Mucosa of descending colon (tissue), 3 donors: ENCODE measurements around the gene UCP2. TPM values are rescaled to one million over a fixed set of nuclear protein-coding genes. Genes with fewer than 3 reads are reported as not detected.

ENCODE experiments used
- ATAC-seq: fragments of 200-7000 bp; cut with Tn5 transposase; one replicate; pipeline ENCODE4 v1.9.1; 2020; ENCODE audit warnings: mild to moderate bottlenecking, moderate library complexity
- DNase-seq, 3 donors: peaks; one replicate each; pipeline ENCODE4 v3.0.0-alpha.2; 2020
- H3K36me3 ChIP-seq: fragments of 200-600 bp; one replicate; pipeline ENCODE4 v1.8.0; 2021; ENCODE audit warnings: low read depth, mild to moderate bottlenecking
- H3K4me1 ChIP-seq: fragments of 200-600 bp; one replicate; pipeline ENCODE4 v1.8.0; 2021; ENCODE audit warnings: low read depth, mild to moderate bottlenecking
- H3K4me3 ChIP-seq: fragments of 200-600 bp; one replicate; pipeline ENCODE4 v1.8.0; 2021; ENCODE audit warnings: mild to moderate bottlenecking
- H3K9me3 ChIP-seq: fragments of 200-600 bp; one replicate; pipeline ENCODE4 v1.8.0; 2021; ENCODE audit warnings: mild to moderate bottlenecking
- CTCF ChIP-seq: fragments of 200-600 bp; IDR thresholded peaks from one replicate; pipeline ENCODE4 v1.8.0; 2022; ENCODE audit warnings: antibody characterized with exemption, mild to moderate bottlenecking
- intact Hi-C, 2 donors: fragments of 100-400 bp; cut with DNase I in 1 of 2; cut with micrococcal nuclease in 1 of 2; formaldehyde crosslinking; loops; one replicate each; pipeline versions ENCODE4 v1.11.0 to v1.11.1; 2022; cut with DNase I, micrococcal nuclease
- total RNA-seq, 3 donors: library from RNA; stranded (reverse); fragmentation: NEBNext Ultra II Directional in 2 of 3; extraction: Animal tissue kit (Norgen Biotek cat#: 25700) in 2 of 3; gene quantifications; one replicate each; pipeline versions ENCODE4 v1.2.1 to v1.2.4, GENCODE V29; 2021 to 2023
- donor health status: DM: no; HTN: no; CAD: no; lungs with moderate emphysema.
- donor health status: DM: no; HTN: no; CAD: no.
- donor health status: DM: no; HTN: yes; CAD: no.

Gene UCP2
- total RNA-seq, 3 donors from 2014 or later = 36.4 to 61.3 (median 39.9) TPM

DNA sequence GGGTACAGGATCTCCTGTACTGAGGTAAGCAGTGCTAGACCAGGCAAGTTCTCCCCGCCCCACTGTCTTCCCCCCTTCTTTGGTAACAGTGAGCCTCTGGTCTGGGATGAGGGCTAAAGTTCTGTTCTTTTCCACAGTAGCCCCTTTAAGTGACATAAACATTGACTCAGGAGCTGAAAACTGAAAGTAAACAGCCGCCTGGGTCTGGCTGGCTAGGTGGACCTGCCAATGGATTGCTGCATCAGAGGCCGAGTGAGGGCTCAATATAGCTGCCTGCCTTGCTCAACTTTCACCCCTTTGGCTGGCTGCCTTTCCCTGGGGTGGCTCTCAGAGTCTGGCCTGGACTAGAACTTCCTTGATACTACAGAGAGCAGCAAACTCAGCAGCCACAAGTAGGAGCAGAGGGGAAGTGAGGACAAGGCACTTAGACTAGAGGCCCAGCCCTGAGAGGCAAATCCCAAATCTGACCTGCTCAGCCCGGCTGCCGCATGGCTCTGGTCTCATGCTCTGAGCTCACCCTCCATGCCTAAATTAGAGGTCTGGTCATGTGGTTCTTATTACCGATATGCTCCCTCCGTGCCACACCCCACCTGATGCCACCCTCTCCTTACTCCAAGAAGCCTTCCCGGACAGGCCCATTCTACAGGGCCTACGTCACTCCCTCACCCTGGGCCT, 35.8 kb upstream of the UCP2 start:
- no peak for TF ChIP-seq CTCF
- peak; percentile 92 for ATAC-seq
- Histone ChIP-seq H3K9me3 (no peaks in the 10 kb centered on the region), H3K4me3 (no peak overlapping the region), H3K36me3 (no peaks in the 10 kb centered on the region), H3K4me1 (peaks cover 34% of the 10 kb centered on the region)
- peak; percentile 91 to 95 (median 94) for DNase-seq
- intact Hi-C loops = no loop called here

DNA sequence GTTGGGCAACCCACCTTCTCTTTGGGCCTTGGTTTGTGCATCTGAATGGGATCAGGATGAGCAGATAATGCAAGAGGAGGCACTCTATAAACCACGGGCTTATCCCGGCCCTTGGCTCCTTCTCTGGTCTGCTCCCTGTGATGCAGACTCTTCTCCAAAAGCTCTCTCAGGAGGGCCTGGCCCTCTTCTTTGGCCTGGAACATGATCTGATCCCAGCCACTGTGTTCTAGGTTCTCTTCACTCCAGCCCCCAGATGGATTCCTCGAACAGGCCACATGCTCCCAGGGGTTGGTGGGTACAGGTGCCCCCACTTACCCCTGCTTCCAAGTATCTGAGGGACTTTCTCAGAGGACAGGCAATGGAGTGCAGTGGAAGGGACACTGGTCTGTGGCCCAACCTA, 35.0 kb upstream of the UCP2 start:
- no peaks in the 10 kb centered on the region for H3K36me3 ChIP-seq
- no peak for ATAC-seq
- H3K4me3 ChIP-seq = no peak overlapping the region
- H3K9me3 ChIP-seq = no peaks in the 10 kb centered on the region
- H3K4me1 ChIP-seq = peaks cover 34% of the 10 kb centered on the region
- intact Hi-C loops = no loop called here
- DNase-seq = no peak
- no peak for TF ChIP-seq CTCF

DNA sequence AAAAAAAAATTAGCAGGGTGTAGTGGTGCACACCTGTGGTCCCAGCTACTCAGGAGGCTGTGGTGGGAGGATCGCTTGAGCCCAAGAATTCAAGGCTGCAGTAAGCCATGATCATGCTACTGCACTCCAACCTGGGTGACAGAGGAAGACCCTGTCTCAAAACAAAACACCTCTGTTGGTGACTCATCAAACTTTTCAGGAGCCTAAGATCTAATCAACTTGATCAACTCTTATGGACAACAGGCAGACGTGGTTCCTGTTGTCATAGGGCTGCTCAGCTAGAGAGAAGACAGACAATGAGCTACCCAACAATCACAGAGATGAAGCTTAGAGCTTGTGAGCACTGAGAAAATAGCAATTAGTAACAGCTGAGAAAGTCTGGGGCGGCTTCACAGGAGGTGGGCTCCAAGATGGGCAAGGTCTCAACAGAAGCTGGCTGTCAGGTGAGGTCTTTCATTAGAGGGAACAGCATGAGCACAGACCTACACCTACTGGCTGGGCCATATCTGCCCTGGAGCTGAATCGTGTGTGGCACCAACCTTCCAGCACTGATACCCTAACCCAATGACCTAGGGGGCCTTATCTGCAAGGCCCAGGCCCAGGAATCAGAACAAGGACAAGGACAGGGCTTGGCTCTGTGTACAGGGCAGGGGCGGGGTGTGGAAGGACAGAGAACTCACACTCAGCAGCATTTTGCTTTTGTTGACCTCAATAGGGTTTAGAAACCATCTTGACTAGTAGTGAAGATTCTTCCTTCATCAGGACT, 33.5 kb upstream of the UCP2 start:
- no peak for ATAC-seq
- no peaks in the 10 kb centered on the region for H3K9me3 ChIP-seq

DNA sequence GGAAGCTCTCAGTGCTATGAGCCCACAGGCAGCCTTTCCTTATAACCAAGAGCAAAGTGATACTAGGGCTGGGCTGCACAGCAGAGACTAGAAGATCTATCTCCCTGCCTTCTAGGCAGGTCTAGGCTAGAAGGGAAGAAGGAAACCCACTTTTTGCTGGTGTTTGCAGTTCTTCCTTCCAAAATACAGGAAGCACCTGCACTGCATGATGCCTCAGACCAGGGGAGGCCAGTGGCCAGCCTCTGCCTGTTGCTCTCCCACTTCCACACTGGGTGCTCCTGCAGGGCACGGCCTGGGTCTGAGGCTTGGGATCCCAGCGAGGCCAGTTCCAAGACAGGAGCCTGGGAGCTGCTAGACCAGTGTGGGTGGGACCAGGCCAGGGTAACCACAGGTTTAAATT, 32.2 kb upstream of the UCP2 start:
- intact Hi-C loops = no loop called here
- no peak for TF ChIP-seq CTCF
- Histone ChIP-seq H3K36me3 (no peaks in the 10 kb centered on the region), H3K9me3 (no peaks in the 10 kb centered on the region), H3K4me1 (peaks cover 23% of the 10 kb centered on the region), H3K4me3 (no peak overlapping the region)
- no peak for ATAC-seq
- peak in 1 of 3 donors; percentile 44 for DNase-seq

More for the DNA sequence above, 33.5 kb upstream of the UCP2 start:
- Histone ChIP-seq H3K36me3 (no peaks in the 10 kb centered on the region), H3K4me1 (peaks cover 34% of the 10 kb centered on the region), H3K4me3 (no peak overlapping the region)
- DNase-seq = no peak
- intact Hi-C loops = no loop called here
- TF ChIP-seq CTCF = no peak

DNA sequence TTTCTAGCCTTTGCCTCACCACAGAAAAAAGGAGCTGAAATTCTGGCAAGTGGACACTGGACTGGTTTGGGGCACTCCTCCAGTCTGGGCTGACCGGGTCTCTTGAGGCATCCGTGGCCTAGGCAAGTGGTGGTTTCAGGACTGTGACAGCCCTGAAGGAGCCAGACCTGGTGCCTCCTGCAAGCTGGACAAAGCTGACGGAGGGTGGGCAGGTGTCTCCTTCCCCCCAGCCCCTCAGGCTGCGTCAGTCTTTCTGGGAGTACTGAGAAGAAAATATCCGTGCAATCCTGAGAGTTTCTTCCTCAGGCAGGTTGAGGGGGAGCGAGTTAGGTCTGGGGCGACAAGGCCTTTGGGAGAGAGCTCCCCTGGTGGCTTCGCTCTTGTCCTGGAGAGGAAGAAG, 30.5 kb upstream of the UCP2 start:
- Histone ChIP-seq H3K4me1 (peaks cover 6% of the 10 kb centered on the region), H3K36me3 (no peaks in the 10 kb centered on the region), H3K4me3 (no peak overlapping the region), H3K9me3 (no peaks in the 10 kb centered on the region)
- TF ChIP-seq CTCF = no peak
- DNase-seq (no peak), ATAC-seq (no peak)
- intact Hi-C loops = no loop called here
